ENCODE data around the gene ALDH1L1. TPM values are rescaled to one million over a fixed set of nuclear protein-coding genes. Genes with fewer than 3 reads are reported as not detected.

The ALDH1L1 gene
- 0.70 TPM for polyA plus RNA-seq (2013, experiment 1 of 2)
- polyA plus RNA-seq (2013, experiment 2 of 2), result 1.5 TPM

DNA sequence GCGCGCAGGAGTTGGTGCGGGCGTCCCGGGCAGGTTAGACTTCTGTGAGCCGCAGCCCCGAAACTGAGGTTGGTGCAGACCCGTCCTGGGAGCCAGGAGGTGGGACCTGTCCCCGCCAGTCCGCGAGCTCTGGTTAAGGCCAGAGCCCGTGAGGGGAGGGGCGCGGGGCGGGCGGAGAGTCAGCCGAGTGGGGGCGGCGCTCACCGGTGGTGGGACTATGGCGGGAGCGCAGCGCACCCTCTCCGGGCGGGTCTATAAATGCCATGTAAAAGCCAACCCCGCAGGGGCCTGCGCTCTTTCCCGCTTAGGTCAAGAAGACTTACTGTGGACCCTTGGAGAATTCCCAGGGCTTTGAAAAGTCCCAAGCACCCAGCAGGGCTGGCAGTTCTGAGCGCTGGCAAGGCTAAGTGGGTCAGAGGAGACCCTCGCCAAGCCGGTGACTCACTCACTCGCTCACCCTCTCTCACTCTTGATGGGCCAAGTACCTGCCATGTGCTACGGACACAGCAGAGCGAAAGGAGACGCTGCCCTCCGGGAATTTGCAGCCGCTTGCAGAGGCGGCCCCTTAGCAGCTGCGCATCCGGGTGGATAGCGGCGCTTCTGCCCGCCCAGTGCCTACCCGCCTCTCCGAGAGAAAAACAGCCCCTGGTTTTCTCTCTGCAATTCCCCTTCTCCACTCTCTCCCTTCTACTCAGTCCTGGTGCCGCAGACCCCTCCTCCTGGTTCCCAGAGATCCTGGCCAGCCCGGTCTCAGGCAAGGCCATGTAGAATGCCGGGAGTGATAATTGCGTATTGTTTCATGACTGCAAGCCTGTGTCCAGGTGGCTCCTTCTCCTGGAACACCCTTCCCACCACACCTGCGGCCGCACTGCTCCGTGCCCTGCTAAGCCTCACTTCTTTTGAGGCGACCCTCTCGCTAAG, at the start of gene ALDH1L1:
Gene ALDH1L1, minus strand, starts transcription at position 110 of the 921 bp plus-strand sequence. CDS start 19,607 bp downstream, outside the sequence.
- WGBS, result 8% methylated on average over 54 of the region's 54 CpGs
- peak within 1 kb of the TSS; percentile 41 for H3K9ac ChIP-seq (ENCODE audit: low read depth, low read length)
- H3K27ac ChIP-seq (ENCODE audit: low read depth, low read length), result no peak within 1 kb of the TSS
- peaks cover 55% of the 10 kb centered on the region for H3K27me3 ChIP-seq (ENCODE audit: insufficient read depth, low read length)
- H3K9me3 ChIP-seq (ENCODE audit: insufficient read depth, low read depth, low read length), result no peaks in the 10 kb centered on the region
- H3K4me1 ChIP-seq (ENCODE audit: insufficient read depth, low read length), result no peaks in the 10 kb centered on the region; the same call in 1 of the 2 replicates
- H3K4me3 ChIP-seq (ENCODE audit: low read length), result peak within 1 kb of the TSS; percentile 67
- H3K36me3 ChIP-seq (ENCODE audit: insufficient read depth, low read length), result no peaks in the 10 kb centered on the region

DNA sequence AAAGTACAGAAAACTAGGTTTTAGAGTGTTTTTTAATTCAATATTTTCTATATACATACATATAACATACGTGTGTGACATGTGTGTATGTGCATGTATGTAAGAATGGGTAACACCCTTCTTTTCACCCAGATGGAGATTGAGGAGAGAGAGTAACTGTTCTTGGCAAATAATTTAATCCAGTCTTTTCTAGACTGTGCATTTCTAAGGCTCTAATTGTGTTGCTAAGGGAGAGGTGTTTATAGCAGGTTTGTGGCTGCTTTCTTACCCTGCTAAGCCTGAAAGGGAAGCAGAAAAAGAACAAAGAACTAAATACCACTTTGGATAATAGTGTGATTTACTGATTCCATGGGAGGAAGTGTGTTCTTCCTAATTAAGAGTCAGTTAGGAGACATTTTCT, 46.0 kb upstream of the ALDH1L1 start:
- Histone ChIP-seq H3K4me1 (ENCODE audit: insufficient read depth, low read length) (peaks cover 4% of the 10 kb centered on the region; the same call in 1 of the 2 replicates), H3K27me3 (ENCODE audit: insufficient read depth, low read length) (no peaks in the 10 kb centered on the region), H3K4me3 (ENCODE audit: low read length) (no peak overlapping the region), H3K9me3 (ENCODE audit: insufficient read depth, low read depth, low read length) (peaks cover 4% of the 10 kb centered on the region; the same call in 1 of the 2 replicates), H3K9ac (ENCODE audit: low read depth, low read length) (no peak overlapping the region), H3K27ac (ENCODE audit: low read depth, low read length) (no peak overlapping the region), H3K36me3 (ENCODE audit: insufficient read depth, low read length) (no peaks in the 10 kb centered on the region)
- no CpG with 5 or more reads among the region's 1 CpG for WGBS

DNA sequence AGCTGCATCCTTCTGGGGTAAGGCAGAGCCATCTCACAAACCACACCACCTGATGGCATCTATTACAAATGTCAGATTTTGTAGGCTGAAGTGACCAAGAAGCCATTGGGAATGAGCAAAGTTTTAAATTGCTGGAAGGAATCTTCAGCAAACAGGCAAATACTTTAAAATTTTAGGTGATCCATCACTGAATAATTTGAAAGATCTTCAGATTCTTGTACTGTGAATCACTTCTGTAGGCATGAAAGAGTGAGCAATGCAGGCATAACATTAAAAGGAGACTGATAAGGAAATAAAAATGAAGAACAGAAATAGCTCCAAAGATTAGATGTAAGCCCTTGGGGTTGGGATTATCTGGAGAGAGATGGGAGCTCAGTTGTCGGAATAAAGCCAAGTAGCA, 36.0 kb upstream of the ALDH1L1 start:
- 0 out of 2 replicates have a peak, but pooled peaks cover 5% of the 10 kb centered on the region for H3K4me1 ChIP-seq (ENCODE audit: insufficient read depth, low read length)
- no peak overlapping the region for H3K27ac ChIP-seq (ENCODE audit: low read depth, low read length)
- H3K4me3 ChIP-seq (ENCODE audit: low read length), result no peak overlapping the region
- 89% methylated on average over 1 of the region's 1 CpG for WGBS
- H3K9me3 ChIP-seq (ENCODE audit: insufficient read depth, low read depth, low read length), result no peaks in the 10 kb centered on the region
- no peaks in the 10 kb centered on the region for H3K36me3 ChIP-seq (ENCODE audit: insufficient read depth, low read length)
- peaks cover 28% of the 10 kb centered on the region for H3K27me3 ChIP-seq (ENCODE audit: insufficient read depth, low read length)
- H3K9ac ChIP-seq (ENCODE audit: low read depth, low read length), result no peak overlapping the region

DNA sequence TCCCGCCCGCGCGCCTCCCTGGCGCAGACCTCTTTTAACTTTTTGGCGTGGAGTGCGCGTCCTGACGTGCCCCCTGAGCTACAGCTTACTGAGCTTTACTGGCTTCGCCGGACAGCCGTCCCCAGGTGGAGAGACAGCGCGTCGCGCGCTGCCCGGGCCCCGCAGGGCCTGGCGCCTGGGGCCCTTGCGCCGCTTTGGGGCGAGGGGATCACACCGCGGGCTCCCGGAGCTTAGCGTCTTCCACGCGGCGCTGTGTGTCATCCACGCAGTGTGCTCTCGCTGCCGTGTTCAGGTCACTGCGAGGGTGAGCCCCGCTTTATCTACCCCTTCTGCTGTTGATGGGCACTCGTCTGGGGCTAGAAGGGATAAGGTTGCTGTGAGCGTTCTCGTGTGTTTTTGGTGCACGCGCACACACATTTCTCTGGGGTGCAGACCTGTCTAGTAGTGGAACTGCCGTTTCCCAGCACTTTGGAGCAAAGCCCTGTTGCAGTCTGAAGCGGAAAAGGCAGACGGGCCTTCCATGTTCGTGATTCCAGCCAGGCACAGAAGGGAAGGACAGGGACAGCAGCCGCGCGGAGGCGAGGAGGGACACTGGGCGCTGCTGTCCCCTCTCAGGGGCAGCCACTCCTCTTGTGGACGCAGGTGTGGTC, 33.1 kb upstream of the ALDH1L1 start:
- Histone ChIP-seq H3K27ac (ENCODE audit: low read depth, low read length) (no peak overlapping the region), H3K36me3 (ENCODE audit: insufficient read depth, low read length) (no peaks in the 10 kb centered on the region), H3K4me3 (ENCODE audit: low read length) (peak overlapping the region; percentile 64), H3K9ac (ENCODE audit: low read depth, low read length) (peak overlapping the region; percentile 67), H3K9me3 (ENCODE audit: insufficient read depth, low read depth, low read length) (no peaks in the 10 kb centered on the region), H3K27me3 (ENCODE audit: insufficient read depth, low read length) (peaks cover 28% of the 10 kb centered on the region), H3K4me1 (ENCODE audit: insufficient read depth, low read length) (0 out of 2 replicates have a peak, but pooled peaks cover 5% of the 10 kb centered on the region)
- WGBS, result 28% methylated on average over 50 of the region's 50 CpGs

DNA sequence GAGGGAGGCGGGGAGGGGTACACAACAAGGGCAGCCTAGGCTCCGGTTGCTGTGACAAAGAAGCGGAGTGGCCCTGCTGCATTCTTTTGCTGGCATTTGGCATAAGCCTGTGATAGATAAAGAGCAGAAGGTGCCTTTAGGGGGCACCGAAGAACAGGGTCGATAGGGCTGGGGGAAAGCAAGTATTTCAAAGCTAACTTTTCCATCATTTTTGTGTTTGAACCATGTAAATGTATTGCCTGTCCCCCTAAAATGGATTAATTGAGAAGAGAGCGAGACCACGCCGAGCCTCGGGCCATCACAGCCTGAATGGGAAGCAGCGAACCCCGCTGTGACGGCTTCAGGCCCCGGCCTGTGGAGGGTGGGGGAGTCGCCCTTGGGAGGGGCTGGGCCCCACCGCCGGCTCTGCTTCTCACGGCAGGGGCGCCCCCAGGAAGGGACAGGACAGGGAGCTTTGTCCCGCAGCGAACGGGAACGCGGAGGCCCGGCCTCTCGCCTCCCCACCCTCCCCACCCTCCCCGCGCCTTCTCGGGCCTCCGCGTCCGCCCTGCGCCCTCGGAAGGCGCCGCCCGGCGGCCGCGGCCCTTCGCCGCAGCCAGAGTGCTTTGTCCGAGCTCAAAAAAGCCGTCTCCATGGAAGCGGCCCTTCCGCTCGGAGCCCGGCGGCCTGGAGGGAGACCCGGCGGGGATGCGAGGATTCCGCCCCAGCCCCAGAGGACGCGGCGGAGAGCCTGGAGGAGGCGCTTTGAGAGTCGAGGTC, 32.4 kb upstream of the ALDH1L1 start:
- H3K4me3 ChIP-seq (ENCODE audit: low read length), result peak overlapping the region; percentile 64
- H3K27me3 ChIP-seq (ENCODE audit: insufficient read depth, low read length), result peaks cover 28% of the 10 kb centered on the region
- WGBS, result 1% methylated on average over 57 of the region's 57 CpGs
- peak overlapping the region; percentile 67 for H3K9ac ChIP-seq (ENCODE audit: low read depth, low read length)
- no peaks in the 10 kb centered on the region for H3K9me3 ChIP-seq (ENCODE audit: insufficient read depth, low read depth, low read length)
- no peaks in the 10 kb centered on the region for H3K36me3 ChIP-seq (ENCODE audit: insufficient read depth, low read length)
- H3K4me1 ChIP-seq (ENCODE audit: insufficient read depth, low read length), result 0 out of 2 replicates have a peak, but pooled peaks cover 5% of the 10 kb centered on the region
- H3K27ac ChIP-seq (ENCODE audit: low read depth, low read length), result peak overlapping the region; percentile 21; the same call in 1 of the 2 replicates

DNA sequence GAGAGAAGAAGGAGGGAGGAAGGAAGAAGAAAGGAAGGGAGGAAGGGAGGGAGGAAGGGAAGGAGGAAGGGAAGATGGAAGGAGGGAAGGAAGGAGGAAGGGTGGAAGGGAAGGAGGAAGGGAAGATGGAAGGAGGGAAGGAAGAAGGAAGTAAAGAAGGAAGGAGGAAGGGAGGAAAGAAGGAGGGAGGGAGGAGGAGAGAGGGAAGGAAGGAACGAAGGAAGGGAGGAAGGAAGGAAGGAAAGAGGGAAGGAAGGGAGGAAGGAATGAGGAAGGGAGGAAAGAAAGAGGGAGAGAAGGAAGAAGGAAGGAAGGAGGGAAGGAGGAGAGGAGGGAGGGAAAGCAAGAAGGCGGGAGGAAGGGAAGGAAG, 31.8 kb upstream of the ALDH1L1 start:
- Histone ChIP-seq H3K36me3 (ENCODE audit: insufficient read depth, low read length) (no peaks in the 10 kb centered on the region), H3K9me3 (ENCODE audit: insufficient read depth, low read depth, low read length) (no peaks in the 10 kb centered on the region), H3K9ac (ENCODE audit: low read depth, low read length) (0 out of 2 replicates have a peak overlapping the region, but pooled peaks have one; percentile 67), H3K4me1 (ENCODE audit: insufficient read depth, low read length) (0 out of 2 replicates have a peak, but pooled peaks cover 5% of the 10 kb centered on the region), H3K27me3 (ENCODE audit: insufficient read depth, low read length) (peaks cover 28% of the 10 kb centered on the region), H3K27ac (ENCODE audit: low read depth, low read length) (no peak overlapping the region), H3K4me3 (ENCODE audit: low read length) (peak overlapping the region; percentile 64)
- 44% methylated on average over 2 of the region's 2 CpGs for WGBS

DNA sequence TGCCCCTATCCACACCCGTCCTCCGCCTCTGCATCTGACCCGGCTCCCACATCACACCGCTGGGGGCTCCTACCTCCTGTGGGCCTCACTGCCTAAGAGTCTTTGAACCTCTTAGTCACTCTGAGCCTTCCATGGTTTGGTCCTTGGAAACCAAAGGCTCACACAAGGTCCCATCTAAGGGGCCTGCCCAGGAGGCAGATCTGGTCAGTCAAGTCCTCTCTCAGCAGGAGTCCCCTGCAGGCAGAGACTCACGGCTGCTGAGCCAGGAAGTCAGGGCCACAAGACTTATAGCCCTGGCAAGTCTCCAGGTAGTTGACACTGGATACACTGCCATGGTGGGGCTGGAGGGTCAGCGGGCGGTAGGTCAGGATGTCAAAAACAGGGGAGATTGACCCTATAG, 31.2 kb upstream of the ALDH1L1 start:
- H3K27me3 ChIP-seq (ENCODE audit: insufficient read depth, low read length), result peaks cover 28% of the 10 kb centered on the region
- H3K4me1 ChIP-seq (ENCODE audit: insufficient read depth, low read length), result 0 out of 2 replicates have a peak, but pooled peaks cover 5% of the 10 kb centered on the region
- H3K27ac ChIP-seq (ENCODE audit: low read depth, low read length), result no peak overlapping the region
- no peak overlapping the region for H3K4me3 ChIP-seq (ENCODE audit: low read length)
- WGBS, result 92% methylated on average over 7 of the region's 7 CpGs
- H3K9ac ChIP-seq (ENCODE audit: low read depth, low read length), result no peak overlapping the region
- H3K36me3 ChIP-seq (ENCODE audit: insufficient read depth, low read length), result no peaks in the 10 kb centered on the region
- H3K9me3 ChIP-seq (ENCODE audit: insufficient read depth, low read depth, low read length), result no peaks in the 10 kb centered on the region

DNA sequence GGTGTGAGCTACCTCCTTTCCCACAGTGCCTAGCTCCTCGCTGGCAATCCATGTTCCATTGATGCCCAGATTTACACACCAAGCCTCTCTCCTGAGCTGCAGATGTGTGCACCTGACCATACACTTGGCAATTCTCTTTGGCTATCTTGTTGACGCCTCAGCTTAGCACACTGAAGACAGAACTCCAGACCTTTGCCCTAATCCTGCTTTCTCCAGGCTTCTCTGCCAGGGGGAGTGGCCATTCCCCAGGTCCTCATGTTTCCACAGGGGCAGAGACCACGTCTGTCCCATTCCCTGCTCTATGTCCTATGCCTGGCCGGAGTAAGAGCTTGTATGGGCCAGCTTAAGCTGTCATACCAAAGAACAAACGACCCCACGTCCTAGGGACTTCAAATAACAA, 30.2 kb upstream of the ALDH1L1 start:
- H3K27ac ChIP-seq (ENCODE audit: low read depth, low read length), result no peak overlapping the region
- no peak overlapping the region for H3K4me3 ChIP-seq (ENCODE audit: low read length)
- H3K9me3 ChIP-seq (ENCODE audit: insufficient read depth, low read depth, low read length), result no peaks in the 10 kb centered on the region
- H3K4me1 ChIP-seq (ENCODE audit: insufficient read depth, low read length), result 0 out of 2 replicates have a peak, but pooled peaks cover 5% of the 10 kb centered on the region
- no peak overlapping the region for H3K9ac ChIP-seq (ENCODE audit: low read depth, low read length)
- H3K27me3 ChIP-seq (ENCODE audit: insufficient read depth, low read length), result peaks cover 28% of the 10 kb centered on the region
- no peaks in the 10 kb centered on the region for H3K36me3 ChIP-seq (ENCODE audit: insufficient read depth, low read length)
- 85% methylated on average over 6 of the region's 6 CpGs for WGBS

DNA sequence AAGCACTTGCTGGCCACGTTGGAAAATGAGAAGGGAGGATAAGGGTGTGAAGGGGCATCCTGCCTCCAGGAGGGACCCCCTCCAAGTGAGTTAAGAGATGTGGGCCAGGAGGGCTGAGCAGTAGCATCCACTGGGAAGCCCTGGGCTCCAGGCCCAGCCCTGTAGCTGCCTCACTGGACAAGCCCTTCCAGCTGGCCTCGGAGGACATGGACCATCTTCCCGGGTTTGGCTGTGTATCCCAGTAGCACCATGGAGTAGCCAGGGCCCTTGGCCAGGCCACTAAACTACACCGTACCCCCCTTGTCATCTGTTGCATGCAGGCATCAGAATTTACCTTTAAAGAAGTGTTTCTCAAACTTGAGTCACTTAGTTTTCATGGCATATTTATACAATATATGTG, 29.4 kb upstream of the ALDH1L1 start:
- Histone ChIP-seq H3K27me3 (ENCODE audit: insufficient read depth, low read length) (peaks cover 24% of the 10 kb centered on the region), H3K9ac (ENCODE audit: low read depth, low read length) (no peak overlapping the region), H3K27ac (ENCODE audit: low read depth, low read length) (no peak overlapping the region), H3K36me3 (ENCODE audit: insufficient read depth, low read length) (no peaks in the 10 kb centered on the region), H3K4me3 (ENCODE audit: low read length) (no peak overlapping the region), H3K9me3 (ENCODE audit: insufficient read depth, low read depth, low read length) (no peaks in the 10 kb centered on the region), H3K4me1 (ENCODE audit: insufficient read depth, low read length) (0 out of 2 replicates have a peak, but pooled peaks cover 5% of the 10 kb centered on the region)
- WGBS, result 87% methylated on average over 4 of the region's 4 CpGs

DNA sequence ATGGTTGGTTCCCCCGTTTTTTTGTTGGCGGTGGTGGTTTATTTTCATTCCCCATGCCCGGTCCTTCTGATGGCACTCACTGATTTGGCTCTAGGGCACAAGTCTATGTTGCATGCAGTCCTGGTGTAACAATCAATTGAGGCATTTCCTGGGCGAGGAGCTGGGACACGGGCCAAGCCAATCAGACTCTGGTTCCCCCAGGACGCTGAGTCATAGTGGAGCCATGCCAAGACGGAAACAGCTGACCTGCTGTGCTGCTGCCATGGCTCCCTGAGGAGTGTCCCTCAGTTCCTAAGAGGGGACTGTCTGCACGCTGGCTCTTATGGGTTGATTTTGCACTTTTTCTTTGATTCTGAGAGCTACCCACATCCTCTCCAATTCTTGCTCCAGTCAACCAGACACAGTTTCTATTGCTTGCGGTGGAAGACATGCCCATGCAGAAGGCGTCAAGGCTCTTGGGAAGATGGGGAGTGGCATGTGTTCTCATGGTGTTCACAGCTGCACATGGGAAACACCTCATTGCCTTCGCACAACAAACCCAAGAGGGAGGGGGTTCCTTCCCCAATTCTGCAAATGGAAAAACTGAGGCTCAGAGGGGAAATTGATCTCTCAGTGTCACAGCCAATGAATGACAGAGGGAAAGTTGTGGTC, 28.3 kb upstream of the ALDH1L1 start:
- no peak overlapping the region for H3K9ac ChIP-seq (ENCODE audit: low read depth, low read length)
- H3K36me3 ChIP-seq (ENCODE audit: insufficient read depth, low read length), result no peaks in the 10 kb centered on the region
- WGBS, result 86% methylated on average over 11 of the region's 11 CpGs
- 0 out of 2 replicates have a peak, but pooled peaks cover 5% of the 10 kb centered on the region for H3K4me1 ChIP-seq (ENCODE audit: insufficient read depth, low read length)
- H3K4me3 ChIP-seq (ENCODE audit: low read length), result no peak overlapping the region
- H3K27ac ChIP-seq (ENCODE audit: low read depth, low read length), result no peak overlapping the region
- H3K9me3 ChIP-seq (ENCODE audit: insufficient read depth, low read depth, low read length), result no peaks in the 10 kb centered on the region
- peaks cover 14% of the 10 kb centered on the region for H3K27me3 ChIP-seq (ENCODE audit: insufficient read depth, low read length)

Measured in HUES64 (cell line).